Renal cortex interstitium (tissue), 11 donors: ENCODE measurements around the gene ZNRF2. TPM values are rescaled to one million over a fixed set of nuclear protein-coding genes. Genes with fewer than 3 reads are reported as not detected.
"Not testable (repeated sequence)": the region's sequence is repeated elsewhere in the genome, so short reads cannot be mapped to it uniquely, and the experiment has no call there.

ENCODE experiments used
- DNase-seq, 11 donors: peaks; one replicate each; pipeline ENCODE4 v3.0.0-alpha.2; 2013; ENCODE audit warnings: low read depth in 9 of 11, low spot score in 4 of 11; ENCODE audit errors: extremely low read depth in 1 of 11
- polyA plus RNA-seq, 3 donors: library from polyadenylated mRNA; unstranded; fragments of 120-200 nt; gene quantifications; one replicate each; pipeline ENCODE4 v1.2.1, GENCODE V29; 2013; ENCODE audit not compliant: insufficient read length in 3 of 3

Gene ZNRF2
- polyA plus RNA-seq, 3 donors, result 16.3 to 17.2 (median 16.5) TPM

DNA sequence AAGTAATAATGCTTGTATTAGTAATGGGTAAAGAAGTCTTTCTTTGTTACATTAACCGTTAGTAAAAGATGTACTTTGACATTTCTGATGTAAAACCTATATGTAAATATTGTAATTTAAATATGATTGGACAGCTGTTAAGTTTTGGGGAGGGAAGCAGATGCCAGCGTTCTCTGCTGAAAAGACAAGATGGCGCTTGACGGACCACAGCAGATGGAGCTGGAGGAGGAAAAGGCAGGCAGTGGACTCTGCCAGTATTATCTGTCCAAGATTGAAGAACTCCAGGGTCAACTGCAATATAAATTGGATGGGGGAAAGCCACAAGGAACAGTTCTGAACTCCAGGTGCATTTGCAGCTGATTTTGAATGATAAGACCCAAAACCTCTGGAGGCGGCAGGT is 86.9 kb downstream of the ZNRF2 start:
- no peak for DNase-seq

DNA sequence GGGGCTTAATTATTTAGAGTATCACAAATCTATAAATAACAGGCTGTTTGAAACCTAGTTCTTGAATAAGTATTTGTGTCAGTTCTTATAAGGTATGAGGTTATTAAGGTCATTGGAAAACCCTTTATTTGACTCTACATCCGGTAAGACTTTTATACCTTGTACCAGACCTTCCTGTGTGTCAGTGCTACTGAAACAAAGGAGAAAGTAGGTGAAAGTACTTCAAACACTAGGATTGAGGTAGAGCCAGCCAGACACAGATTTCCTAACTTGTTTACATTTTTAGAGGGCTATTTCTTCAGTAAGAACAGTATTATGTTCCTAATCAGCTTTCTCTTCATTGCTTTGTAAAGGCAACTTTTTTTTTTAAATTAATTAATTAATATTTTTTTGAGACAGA is 93.9 kb downstream of the ZNRF2 start:
- no peak for DNase-seq

DNA sequence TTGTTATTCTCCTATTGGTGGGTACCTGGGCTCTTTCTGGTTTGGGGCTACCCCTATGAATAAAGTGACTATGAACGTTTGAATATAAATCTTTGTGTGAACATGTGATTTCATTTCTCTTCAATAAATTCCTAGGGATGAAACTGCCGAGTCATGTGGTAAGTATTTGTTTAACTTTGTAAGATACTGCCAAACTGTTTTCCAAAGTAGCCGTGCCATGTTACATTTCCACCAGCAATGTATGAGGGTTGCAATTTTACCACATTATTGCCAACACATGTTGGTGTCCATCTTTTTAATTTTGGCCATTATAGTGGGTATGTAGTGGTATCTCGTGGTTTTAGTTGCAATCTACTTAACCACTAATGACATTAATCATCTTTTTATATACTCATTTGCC is 94.7 kb downstream of the ZNRF2 start:
- DNase-seq, result no peak

DNA sequence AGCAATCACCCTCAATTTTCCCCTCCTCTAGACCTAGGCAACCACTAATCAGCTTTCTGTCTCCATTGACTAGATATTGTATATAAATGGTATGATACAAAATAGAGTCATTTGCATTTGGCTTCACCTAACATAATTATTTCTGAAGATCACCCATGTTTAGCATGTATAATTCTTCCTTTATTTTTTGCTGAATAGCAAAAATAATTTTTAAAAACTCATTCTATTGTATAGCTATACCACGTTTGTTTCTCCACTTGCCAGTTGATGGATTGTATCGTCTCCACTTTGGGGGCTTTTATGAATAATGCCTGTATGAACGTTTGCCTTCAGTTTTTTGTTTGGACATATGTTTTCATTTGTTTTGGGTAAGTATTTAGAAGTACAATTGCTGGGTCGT is 95.3 kb downstream of the ZNRF2 start:
- no peak for DNase-seq

DNA sequence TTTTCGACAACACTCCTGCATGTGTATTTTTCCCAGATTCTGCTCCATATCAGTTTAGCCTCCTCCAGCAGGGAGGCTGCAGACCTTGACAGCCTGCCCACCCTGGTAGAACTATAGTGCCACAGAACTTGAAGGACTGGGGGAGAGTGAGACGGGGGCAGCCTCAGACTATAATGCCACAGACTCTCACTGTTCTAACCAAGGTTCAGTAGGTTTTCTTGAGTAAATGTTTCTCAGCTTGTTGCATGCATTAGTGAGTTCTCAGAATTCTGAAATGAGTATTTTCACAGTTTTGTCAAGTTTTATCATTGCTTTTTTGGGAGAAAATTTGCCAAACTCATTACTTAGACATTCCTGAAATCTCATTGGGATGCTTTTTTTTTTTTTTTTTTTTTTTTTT is 95.9 kb downstream of the ZNRF2 start:
- DNase-seq, result no peak

DNA sequence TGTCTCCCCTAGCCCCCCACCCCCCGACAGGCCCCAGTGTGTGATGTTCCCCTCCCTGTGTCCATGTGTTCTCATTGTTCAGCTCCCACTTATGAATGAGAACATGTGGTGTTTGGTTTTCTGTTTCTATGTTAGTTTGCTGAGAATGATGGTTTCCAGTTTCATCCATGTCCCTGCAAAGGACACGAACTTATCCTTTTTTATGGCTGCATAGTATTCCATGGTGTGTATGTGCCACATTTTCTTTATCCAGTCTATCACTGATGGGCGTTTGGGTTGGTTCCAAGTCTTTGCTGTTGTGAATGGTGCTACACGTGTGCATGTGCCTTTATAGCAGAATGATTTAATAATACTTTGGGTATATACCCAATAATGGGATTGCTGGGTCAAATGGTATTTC is 96.4 kb downstream of the ZNRF2 start:
- DNase-seq, result not testable (repeated sequence)

DNA sequence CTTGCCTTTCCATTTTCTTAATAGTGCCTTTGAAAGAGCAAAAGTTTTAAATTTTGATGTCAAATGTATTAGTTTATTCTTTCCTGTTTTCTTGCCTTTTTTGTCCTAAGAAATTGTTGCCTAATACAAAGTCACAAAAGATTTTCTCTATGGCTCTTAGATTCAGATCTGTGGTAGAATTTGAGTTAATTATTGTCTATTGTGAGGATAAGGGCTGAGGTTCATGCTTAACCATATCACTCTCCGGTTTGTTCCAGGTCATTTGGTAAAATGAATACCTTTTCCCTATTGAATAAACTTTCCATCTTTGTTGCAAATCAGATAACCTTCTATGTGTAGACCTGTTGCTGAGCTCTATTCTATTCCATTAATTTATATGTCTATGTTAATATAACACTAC is 98.2 kb downstream of the ZNRF2 start:
- no peak for DNase-seq

DNA sequence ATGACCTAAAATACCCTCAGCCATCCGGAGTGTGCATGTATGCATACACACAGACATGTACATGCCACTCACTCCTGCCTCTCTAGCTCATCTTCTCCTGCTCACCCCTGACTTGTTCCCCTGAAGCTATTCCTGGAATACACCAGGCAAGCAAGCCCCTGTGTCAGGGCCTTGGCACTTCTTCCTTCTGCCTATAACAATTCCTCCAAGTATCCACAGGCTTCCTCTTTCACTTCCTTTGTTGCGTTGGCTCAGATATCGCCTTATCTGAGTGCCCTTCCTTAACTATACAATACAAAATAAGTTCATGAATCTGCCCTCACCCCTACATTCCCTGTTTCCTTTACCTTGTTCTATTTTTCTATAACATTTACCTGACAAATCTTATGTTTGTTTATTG is 105.4 kb downstream of the ZNRF2 start:
- no peak for DNase-seq

DNA sequence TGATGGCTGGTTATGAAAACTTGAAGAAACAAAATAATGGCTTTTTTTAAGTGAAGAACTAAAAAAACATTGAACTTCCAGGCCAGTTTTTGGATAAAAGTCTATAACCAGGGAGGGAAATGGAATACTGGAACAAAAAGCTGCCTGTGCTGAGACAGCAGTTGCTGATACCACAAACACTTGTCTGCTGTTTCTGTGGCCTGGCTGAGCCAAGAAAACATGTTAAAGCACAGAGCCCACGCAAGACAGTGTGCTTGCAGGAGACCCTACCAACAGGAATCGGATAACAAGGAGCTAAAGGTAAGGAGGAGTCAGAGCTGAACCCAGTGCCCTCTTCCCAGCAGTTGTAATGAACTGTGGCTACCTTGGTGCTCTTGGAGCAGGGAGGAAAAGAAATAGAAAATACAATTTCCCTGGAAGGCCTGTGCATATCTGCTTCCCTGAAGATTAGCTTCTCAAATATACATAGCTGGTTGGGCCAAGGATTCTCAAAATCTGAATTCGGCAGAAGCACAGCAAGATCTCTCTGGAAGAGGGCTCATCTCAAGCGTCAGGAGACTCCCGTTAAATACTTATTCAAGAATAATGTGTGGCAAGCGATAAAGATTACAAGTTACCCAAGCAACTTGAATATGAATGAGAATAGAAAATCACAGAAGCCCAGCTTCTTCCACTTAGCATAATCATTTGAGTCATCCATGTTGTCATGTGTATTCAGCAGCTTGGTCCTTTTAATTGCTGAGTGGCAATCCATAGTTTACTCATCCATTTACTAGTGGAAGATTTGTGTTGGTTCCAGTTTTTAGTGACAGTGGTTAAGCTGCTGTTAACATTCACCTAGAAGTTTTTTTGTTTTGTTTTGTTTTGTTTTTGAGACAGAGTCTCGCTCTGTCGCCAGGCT is 106.6 kb downstream of the ZNRF2 start:
- DNase-seq, result no peak

DNA sequence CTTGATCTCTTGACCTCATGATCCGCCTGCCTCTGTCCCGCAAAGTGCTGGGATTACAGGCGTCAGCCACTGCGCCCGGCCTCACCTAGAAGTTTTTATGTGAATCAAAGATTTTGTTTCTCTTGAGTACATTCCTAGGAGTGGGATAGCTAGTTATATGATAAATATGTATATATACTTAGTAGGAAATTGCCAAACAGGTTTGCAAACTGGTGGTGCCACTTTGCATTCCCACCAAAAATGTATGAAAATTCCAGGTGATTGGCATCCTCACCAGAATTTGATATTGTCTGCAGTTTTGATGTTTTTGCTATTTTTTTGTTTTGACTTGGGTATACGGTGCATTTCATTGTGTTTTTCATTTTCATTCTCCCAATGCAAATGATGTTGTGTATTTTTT is 107.4 kb downstream of the ZNRF2 start:
- DNase-seq, result no peak

DNA sequence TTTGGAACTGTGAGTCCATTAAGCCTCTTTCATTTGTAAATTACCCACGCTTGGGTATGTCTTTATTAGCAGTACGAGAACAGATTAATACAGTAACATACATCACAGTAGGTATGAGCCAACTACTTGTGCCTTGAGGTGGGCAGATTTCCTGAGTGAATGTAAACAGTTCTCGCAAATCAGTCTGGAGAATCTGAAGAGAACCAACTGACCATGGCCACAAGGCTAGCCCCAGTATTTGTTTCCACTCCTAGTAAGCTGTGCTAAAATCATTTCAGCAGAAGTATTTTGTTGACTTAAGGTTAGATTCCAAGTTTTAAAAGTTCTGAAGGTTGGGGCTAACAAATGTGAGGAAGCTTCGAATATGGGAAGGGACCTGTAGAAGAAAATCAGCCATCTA is 111.3 kb downstream of the ZNRF2 start:
- no peak for DNase-seq

DNA sequence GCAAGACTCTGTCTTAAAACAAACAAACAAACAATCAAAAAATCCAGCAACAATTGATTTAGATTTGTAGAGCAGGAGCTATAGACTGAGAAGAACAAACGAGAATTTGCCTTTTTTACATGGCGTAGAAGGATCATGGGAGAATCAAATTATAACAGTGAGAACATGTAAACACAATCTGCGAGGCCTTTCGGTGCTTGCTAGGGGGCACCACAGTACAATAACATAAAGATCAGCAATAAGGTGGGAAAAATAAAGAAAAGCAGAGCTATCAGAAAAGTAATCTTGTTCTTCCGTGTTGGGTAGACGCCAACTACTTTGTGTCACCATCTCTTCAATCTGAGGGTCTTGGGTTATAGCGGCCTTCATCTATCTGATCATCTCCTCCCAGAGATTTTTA is 112.0 kb downstream of the ZNRF2 start:
- peak in 1 of 11 donors; percentile 7 for DNase-seq

DNA sequence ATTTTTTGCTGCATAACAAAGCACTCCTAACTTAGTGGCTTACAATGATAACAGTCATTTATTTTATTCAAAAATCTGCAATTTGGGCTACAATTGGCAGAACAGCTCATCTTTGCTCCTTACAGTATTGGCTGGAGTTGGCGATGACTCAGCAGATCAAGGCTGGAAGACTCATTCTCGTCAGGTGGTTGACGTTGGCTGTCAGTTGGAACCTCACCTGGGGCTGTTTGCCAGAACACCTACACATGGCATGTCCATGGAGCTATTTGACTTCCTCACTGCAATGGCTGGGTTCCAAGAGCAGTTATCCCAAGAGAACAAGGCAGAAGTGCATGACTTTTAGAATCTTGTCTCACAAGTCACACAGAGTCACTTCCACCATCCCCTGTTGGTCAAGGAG is 119.1 kb downstream of the ZNRF2 start:
- no peak for DNase-seq

DNA sequence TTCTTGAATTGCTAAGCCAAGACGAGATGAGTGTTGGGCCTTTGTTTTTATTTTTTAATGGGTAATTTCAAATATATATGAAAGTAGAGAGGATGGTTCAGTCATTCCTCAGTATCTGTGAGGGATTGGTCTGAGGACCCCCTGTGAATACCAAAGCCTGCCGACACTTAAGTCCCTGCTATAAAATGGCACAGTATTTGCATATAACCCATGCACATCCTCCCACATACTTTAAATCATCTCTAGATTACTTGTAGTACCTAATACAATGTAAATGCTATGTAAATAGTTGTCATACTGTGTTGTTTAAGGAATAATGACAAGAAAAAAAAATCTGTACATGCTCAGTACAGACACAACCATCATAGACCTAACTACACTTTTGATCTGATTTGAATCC is 120.8 kb downstream of the ZNRF2 start:
- no peak for DNase-seq

DNA sequence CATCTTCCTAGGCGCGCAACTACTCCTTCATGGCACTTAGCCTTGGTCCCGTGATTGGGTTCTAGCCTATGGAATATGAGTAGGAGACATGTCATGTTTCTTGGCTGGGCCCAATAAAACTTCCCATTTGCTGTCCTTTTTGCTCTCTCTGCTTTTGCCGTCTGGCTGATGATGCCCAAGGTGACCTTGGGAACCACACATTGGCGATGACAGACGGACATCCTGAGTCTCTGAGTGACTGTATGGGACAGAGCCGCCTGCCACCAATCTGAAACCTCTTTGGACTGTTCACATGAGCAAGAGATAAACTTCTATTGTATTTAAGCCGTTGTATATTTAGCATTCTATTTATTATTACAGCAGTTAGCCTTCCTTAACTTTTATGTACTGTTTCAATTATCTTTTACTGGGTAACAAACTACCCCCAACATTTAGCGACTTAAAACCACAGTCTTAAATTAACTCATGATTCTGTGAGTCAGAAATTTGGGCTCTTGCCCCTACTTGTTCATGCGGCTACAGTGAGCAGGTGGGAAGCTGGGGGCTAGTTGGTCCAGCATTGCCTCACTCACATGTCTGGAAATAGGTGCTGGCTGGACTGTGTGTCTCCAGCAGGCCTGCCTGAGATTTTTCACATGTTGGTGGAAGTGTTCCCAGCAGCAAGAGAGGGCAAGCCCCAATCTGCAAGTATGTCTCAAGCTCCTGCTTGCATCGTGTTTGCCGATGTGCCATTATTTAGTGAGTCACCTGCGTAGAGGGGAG is 122.4 kb downstream of the ZNRF2 start:
- no peak for DNase-seq

DNA sequence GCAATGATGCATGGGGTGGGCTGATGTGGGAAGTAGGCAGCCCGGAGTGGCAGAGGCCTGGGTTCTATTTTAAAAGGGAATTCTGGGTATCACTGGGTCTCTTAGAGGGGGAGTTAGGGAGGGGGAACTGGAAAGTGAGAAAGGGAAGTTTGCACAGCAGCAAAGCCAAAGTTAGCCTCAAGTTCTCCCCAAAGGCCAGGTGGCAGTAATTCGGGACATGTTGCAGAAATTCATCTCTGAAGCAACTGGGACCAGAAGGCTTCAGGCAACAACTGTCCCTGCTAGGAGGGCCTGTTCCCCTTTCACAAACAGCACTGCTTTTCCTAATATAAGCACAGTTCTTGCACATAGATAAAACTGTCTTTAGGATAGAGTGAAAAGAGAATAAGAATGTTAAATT is 126.8 kb downstream of the ZNRF2 start:
- no peak for DNase-seq

DNA sequence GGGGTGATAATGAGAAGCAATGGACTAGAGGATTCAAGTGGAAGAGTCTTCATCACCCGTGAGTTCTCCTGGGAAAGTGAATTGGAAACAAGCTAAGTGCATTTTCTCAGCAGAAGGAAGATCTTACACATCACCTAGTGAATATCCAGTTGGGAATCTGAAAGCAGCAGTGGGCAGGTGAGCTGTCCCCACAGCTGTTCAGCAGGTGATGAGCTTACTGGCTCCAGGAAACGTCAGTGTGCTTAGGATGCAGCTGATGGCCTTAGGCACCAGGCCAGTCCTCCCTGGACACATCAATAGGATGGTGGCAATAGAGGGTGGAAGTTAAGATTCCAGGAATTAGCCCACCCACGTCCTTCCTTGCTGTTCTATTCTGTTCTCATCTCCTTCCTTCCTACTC is 127.5 kb downstream of the ZNRF2 start:
- DNase-seq, result no peak

DNA sequence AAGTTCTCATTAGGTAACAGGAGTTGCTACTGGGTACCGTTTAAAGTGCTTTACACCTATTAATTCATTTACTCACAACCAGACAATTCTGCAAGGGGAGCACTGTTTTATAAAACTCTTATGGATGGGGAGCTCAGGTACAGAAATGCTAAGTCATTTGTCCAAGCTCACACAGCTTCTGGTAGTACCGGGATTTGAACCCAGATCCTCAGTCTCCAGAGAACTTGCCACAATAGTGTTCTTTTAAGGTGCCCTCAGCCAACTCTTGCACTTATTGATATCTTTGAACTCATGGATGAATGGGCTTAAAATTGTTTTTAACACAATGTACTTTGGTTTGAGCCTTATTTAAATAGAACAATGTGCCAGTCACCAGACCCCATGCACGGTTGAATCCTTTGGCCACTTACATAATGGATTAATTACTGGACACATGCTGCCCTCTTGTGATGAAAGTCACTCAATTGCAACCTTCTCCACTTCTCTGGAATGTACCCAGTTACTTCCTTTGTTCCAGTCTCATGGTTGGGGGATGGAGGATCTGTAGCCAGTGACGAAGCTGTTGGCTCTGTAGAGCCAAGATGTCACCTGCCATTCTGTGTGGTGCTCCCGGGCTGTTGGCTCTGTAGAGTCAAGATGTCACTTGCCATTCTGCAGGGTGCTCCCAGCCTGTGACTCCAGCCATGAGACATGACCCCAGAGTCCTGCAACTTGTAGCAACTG is 128.5 kb downstream of the ZNRF2 start:
- DNase-seq, result peak; percentile 23 to 75 (median 45)

DNA sequence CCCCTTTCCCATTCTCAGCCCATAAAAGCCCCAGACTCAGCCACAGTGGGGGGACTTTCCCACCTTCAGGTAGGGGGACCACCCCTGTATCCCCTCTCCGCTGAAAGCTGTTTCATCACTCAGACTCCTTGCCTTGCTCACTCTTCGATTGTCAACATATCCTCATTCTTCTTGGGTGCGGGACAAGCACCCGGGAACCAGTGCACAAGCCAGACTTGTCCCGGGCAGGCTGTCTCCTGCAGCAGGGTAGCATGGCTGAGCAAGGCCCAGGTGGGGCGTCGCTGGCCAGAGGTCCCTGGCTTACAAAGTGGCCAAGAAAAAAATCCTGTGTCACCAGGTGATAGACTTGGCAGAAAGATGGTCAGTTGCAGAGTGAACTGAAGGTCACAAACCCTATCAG is 129.5 kb downstream of the ZNRF2 start:
- no peak for DNase-seq
